Chondrocyte (in vitro differentiated cells): ENCODE results near the gene XIST. TPM values are rescaled to one million over a fixed set of nuclear protein-coding genes. Genes with fewer than 3 reads are reported as not detected.

Experiments used
- DNase-seq: peaks from one replicate; pipeline ENCODE4 v3.0.0; 2021; ENCODE audit warnings: mixed read lengths, low spot score
- H3K27ac Mint-ChIP-seq: one replicate; pipeline ENCODE4 v1.8.0; 2021; ENCODE audit warnings: mild to moderate bottlenecking, moderate library complexity, mixed read lengths; ENCODE audit not compliant: unreplicated experiment
- H3K27me3 Mint-ChIP-seq: 2 replicates; pipeline ENCODE4 v1.8.0; 2021; ENCODE audit warnings: low read depth, mixed read lengths
- H3K36me3 Mint-ChIP-seq: 2 replicates; pipeline ENCODE4 v1.8.0; 2021; ENCODE audit warnings: low read depth, mixed read lengths
- H3K4me1 Mint-ChIP-seq: 2 replicates; pipeline ENCODE4 v1.8.0; 2021; ENCODE audit warnings: low read depth, mild to moderate bottlenecking, mixed read lengths
- H3K4me3 Mint-ChIP-seq: one replicate; pipeline ENCODE4 v1.8.0; 2021; ENCODE audit warnings: mild to moderate bottlenecking, moderate library complexity, mixed read lengths; ENCODE audit not compliant: unreplicated experiment
- H3K9me3 Mint-ChIP-seq: 2 replicates; pipeline ENCODE4 v1.8.0; 2021; ENCODE audit warnings: low read depth, mixed read lengths
- CTCF ChIP-seq: fragments of 200-600 bp; sonication (generic); IDR thresholded peaks from 2 replicates; pipeline ENCODE4 v1.5.0; 2021; ENCODE audit warnings: antibody characterized with exemption, mild to moderate bottlenecking, moderate library complexity
- total RNA-seq: library from RNA; stranded (reverse); gene quantifications from 3 replicates; pipeline ENCODE4 v1.2.1, GENCODE V29; 2021

Gene XIST
- total RNA-seq, 1 donor from 2014 or later: not detected

GRCh38 chrX:73852022-73852421 is 492 bp downstream of the XIST start:
- peaks cover 10% of the 10 kb centered on the region for H3K27me3 Mint-ChIP-seq
- no peaks in the 10 kb centered on the region for H3K9me3 Mint-ChIP-seq
- H3K27ac Mint-ChIP-seq: no peak overlapping the region
- no peak overlapping the region for H3K4me3 Mint-ChIP-seq
- no peaks in the 10 kb centered on the region for H3K4me1 Mint-ChIP-seq
- DNase-seq: no peak
- no peak for TF ChIP-seq CTCF
- no peaks in the 10 kb centered on the region for H3K36me3 Mint-ChIP-seq

- no peaks in the 10 kb centered on the region for H3K9me3 Mint-ChIP-seq
- no peak for TF ChIP-seq CTCF
- H3K27ac Mint-ChIP-seq: no peak overlapping the region
- DNase-seq: no peak
- H3K36me3 Mint-ChIP-seq: no peaks in the 10 kb centered on the region
- H3K27me3 Mint-ChIP-seq: peaks cover 10% of the 10 kb centered on the region
- H3K4me1 Mint-ChIP-seq: no peaks in the 10 kb centered on the region
- no peak overlapping the region for H3K4me3 Mint-ChIP-seq
Measured at GRCh38 chrX:73851014-73852009, 1.2 kb downstream of the XIST start.

- Mint-ChIP-seq H3K27me3 (peaks cover 12% of the 10 kb centered on the region), H3K4me3 (no peak overlapping the region), H3K9me3 (no peaks in the 10 kb centered on the region), H3K27ac (no peak overlapping the region), H3K36me3 (no peaks in the 10 kb centered on the region), H3K4me1 (no peaks in the 10 kb centered on the region)
- TF ChIP-seq CTCF: peak; percentile 44
- no peak for DNase-seq
Measured at GRCh38 chrX:73850124-73851013, 2.1 kb downstream of the XIST start.

GRCh38 chrX:73849073-73849472 is 3.4 kb downstream of the XIST start:
- no peaks in the 10 kb centered on the region for H3K9me3 Mint-ChIP-seq
- no peaks in the 10 kb centered on the region for H3K4me1 Mint-ChIP-seq
- DNase-seq: no peak
- peaks cover 12% of the 10 kb centered on the region for H3K27me3 Mint-ChIP-seq
- no peak overlapping the region for H3K27ac Mint-ChIP-seq
- H3K36me3 Mint-ChIP-seq: no peaks in the 10 kb centered on the region
- H3K4me3 Mint-ChIP-seq: no peak overlapping the region
- TF ChIP-seq CTCF: no peak

- Mint-ChIP-seq H3K36me3 (no peaks in the 10 kb centered on the region), H3K9me3 (no peaks in the 10 kb centered on the region), H3K27me3 (peaks cover 12% of the 10 kb centered on the region), H3K4me1 (no peaks in the 10 kb centered on the region), H3K27ac (no peak overlapping the region), H3K4me3 (no peak overlapping the region)
- DNase-seq: no peak
- TF ChIP-seq CTCF: no peak
Measured at GRCh38 chrX:73847991-73848390, 4.5 kb downstream of the XIST start.
